IMR-90 (cell line): ENCODE results near the gene CHRNA10. TPM values are rescaled to one million over a fixed set of nuclear protein-coding genes. Genes with fewer than 3 reads are reported as not detected.
A peak's percentile ranks its signal among the peaks of the same experiment; 100 is the strongest.

ENCODE experiments used
- ATAC-seq: fragments of 200-7000 bp; cut with Tn5 transposase; 2 replicates; pipeline ENCODE4 v1.9.1; 2020; ENCODE audit warnings: low read depth, mild to moderate bottlenecking, moderate library complexity
- BruUV-seq: library from RNA; stranded (reverse); fragments of 400-500 nt; replicated peaks from 2 replicates; lab custom pipeline; 2021; lab: Mats Ljungman, UMichigan
- CTCF ChIA-PET: fragments of 300-600 bp; formaldehyde crosslinking; extraction: SDS; loops from one replicate; lab custom pipeline; 2021; ENCODE audit warnings: antibody characterized with exemption; lab: Yijun Ruan, JAX
- POLR2A ChIA-PET: fragments of 300-600 bp; sonication (Branson Sonifier 250); formaldehyde crosslinking; loops from one replicate; lab custom pipeline; 2022; ENCODE audit warnings: antibody characterized with exemption; ENCODE audit not compliant: unreplicated experiment; lab: Charles Lee
- DNase-seq: peaks from one replicate; pipeline ENCODE4 v3.0.0; 2013
- H2AFZ ChIP-seq: replicated peaks from 2 replicates; pipeline ENCODE3; 2013; ENCODE audit warnings: low read length, mild to moderate bottlenecking; ENCODE audit not compliant: poor library complexity
- H2AK5ac ChIP-seq: 2 replicates; pipeline ENCODE4 v1.6.1; 2013; ENCODE audit warnings: low read depth, low read length, inconsistent platforms
- H2AK9ac ChIP-seq: replicated peaks from 2 replicates; pipeline ENCODE3; 2013; ENCODE audit warnings: mild to moderate bottlenecking, low read depth, low read length, moderate library complexity; ENCODE audit not compliant: poor library complexity
- H2BK120ac ChIP-seq: 2 replicates; pipeline ENCODE4 v1.6.1; 2013; ENCODE audit warnings: low read depth, low read length, inconsistent platforms
- H2BK15ac ChIP-seq: 3 replicates; pipeline ENCODE4 v1.6.1; 2013; ENCODE audit warnings: low read depth, low read length, inconsistent platforms
- H2BK20ac ChIP-seq: 2 replicates; pipeline ENCODE4 v1.6.1; 2013; ENCODE audit warnings: low read depth, mild to moderate bottlenecking, inconsistent platforms, low read length, moderate library complexity
- H2BK5ac ChIP-seq: 2 replicates; pipeline ENCODE4 v1.6.1; 2013; ENCODE audit warnings: mild to moderate bottlenecking, low read depth, low read length, inconsistent platforms; ENCODE audit not compliant: poor library complexity, severe bottlenecking
- H3K14ac ChIP-seq: replicated peaks from 2 replicates; pipeline ENCODE4 v1.6.1; 2013; ENCODE audit warnings: low read depth, low read length, inconsistent platforms
- H3K18ac ChIP-seq: 2 replicates; pipeline ENCODE4 v1.6.1; 2013; ENCODE audit warnings: low read depth, low read length, control low read depth
- H3K23ac ChIP-seq: 2 replicates; pipeline ENCODE4 v1.6.1; 2013; ENCODE audit warnings: low read depth, low read length, inconsistent platforms
- H3K27ac ChIP-seq: 2 replicates; pipeline ENCODE4 v1.5.1; 2013; ENCODE audit warnings: mild to moderate bottlenecking, control low read depth, low read length; ENCODE audit not compliant: insufficient read depth
- H3K27me3 ChIP-seq: 2 replicates; pipeline ENCODE4 v1.6.1; 2013; ENCODE audit warnings: low read length; ENCODE audit not compliant: control insufficient read depth, insufficient read depth
- H3K36me3 ChIP-seq: 2 replicates; pipeline ENCODE4 v1.6.1; 2013; ENCODE audit warnings: low read length, mixed read lengths; ENCODE audit not compliant: control insufficient read depth, insufficient read depth
- H3K4ac ChIP-seq: 2 replicates; pipeline ENCODE4 v1.6.1; 2013; ENCODE audit warnings: low read depth, low read length, inconsistent platforms
- H3K4me1 ChIP-seq: 2 replicates; pipeline ENCODE4 v1.6.1; 2013; ENCODE audit warnings: low read length, mixed read lengths; ENCODE audit not compliant: control insufficient read depth, insufficient read depth
- H3K4me2 ChIP-seq: 2 replicates; pipeline ENCODE4 v1.6.1; 2013; ENCODE audit warnings: low read depth, mild to moderate bottlenecking, control low read depth, low read length, moderate library complexity
- H3K4me3 ChIP-seq: 2 replicates; pipeline ENCODE4 v1.5.1; 2013; ENCODE audit warnings: low read depth, mild to moderate bottlenecking, control low read depth, low read length, moderate library complexity; ENCODE audit not compliant: insufficient read depth
- H3K56ac ChIP-seq: 2 replicates; pipeline ENCODE4 v1.6.1; 2013; ENCODE audit warnings: low read length, inconsistent platforms; ENCODE audit not compliant: insufficient read depth; ENCODE audit errors: extremely low read depth
- H3K79me1 ChIP-seq, 2 experiments: 2 replicates each; pipeline ENCODE4 v1.6.1; 2013; ENCODE audit warnings: low read length in 2 of 2, inconsistent platforms in 1 of 2, low read depth in 1 of 2
- H3K9ac ChIP-seq: 2 replicates; pipeline ENCODE4 v1.6.1; 2013; ENCODE audit warnings: low read depth, low read length, control low read depth
- H3K9me1 ChIP-seq: 2 replicates; pipeline ENCODE4 v1.6.1; 2013; ENCODE audit warnings: low read length, inconsistent platforms; ENCODE audit not compliant: insufficient read depth
- H3K9me3 ChIP-seq: 2 replicates; pipeline ENCODE4 v1.6.1; 2013; ENCODE audit warnings: low read length; ENCODE audit not compliant: control insufficient read depth, insufficient read depth
- H4K20me1 ChIP-seq: 2 replicates; pipeline ENCODE4 v1.6.1; 2013; ENCODE audit warnings: low read length, inconsistent platforms; ENCODE audit not compliant: insufficient read depth
- H4K5ac ChIP-seq: 2 replicates; pipeline ENCODE4 v1.6.1; 2013; ENCODE audit warnings: mild to moderate bottlenecking, low read depth, low read length, control low read depth
- H4K8ac ChIP-seq, 2 experiments: 2 replicates each; pipeline ENCODE4 v1.6.1; 2013; ENCODE audit warnings: low read depth in 2 of 2, low read length in 2 of 2, control low read depth in 1 of 2, inconsistent platforms in 1 of 2
- H4K91ac ChIP-seq: 2 replicates; pipeline ENCODE4 v1.6.1; 2013; ENCODE audit warnings: low read depth, low read length, inconsistent platforms; ENCODE audit not compliant: insufficient read depth
- FOS ChIP-seq: fragments of 150-350 bp; IDR thresholded peaks from 2 replicates; pipeline ENCODE4 v1.6.1; 2016; ENCODE audit warnings: low read depth, low read length
- MXI1 ChIP-seq: IDR thresholded peaks from 2 replicates; pipeline ENCODE4 v1.6.1; 2012; ENCODE audit warnings: low read depth, mild to moderate bottlenecking, low read length, moderate library complexity, borderline replicate concordance
- WGBS, 2 experiments: methylation state at CpG; one replicate each; pipeline versions ENCODE4 v1.1.5 to v1.1.7; 2013; ENCODE audit warnings: missing lambda C conversion rate in 2 of 2; ENCODE audit not compliant: insufficient read length in 1 of 2; ENCODE audit errors: extremely low coverage in 2 of 2; 5-methylcytosine and 5-hydroxymethylcytosine counted together
- dilution Hi-C: fragments of 300-500 bp; cut with HindIII; formaldehyde crosslinking; loops from one replicate; pipeline ENCODE4 v1.14.3; 2018; ENCODE audit warnings: low sequenced_read_pairs; ENCODE audit not compliant: unreplicated experiment
- in situ Hi-C: fragments of 300-500 bp; cut with MboI; formaldehyde crosslinking; loops from 3 replicates; pipeline ENCODE4 v1.14.3; 2019; ENCODE audit warnings: low sequenced_read_pairs, inconsistent platforms, mixed read lengths
- intact Hi-C: fragments of 100-400 bp; cut with micrococcal nuclease; formaldehyde crosslinking; loops from 2 replicates; pipeline ENCODE4 v1.10.0; 2022
- polyA plus RNA-seq, 3 experiments: library from polyadenylated mRNA; depleted of rRNA; stranded (reverse); fragments of >200 nt; gene quantifications; 2 replicates each; pipeline ENCODE4 v1.2.3, GENCODE V29; 2012; ENCODE audit warnings: low replicate concordance in 1 of 3
- total RNA-seq: library from RNA; depleted of rRNA; stranded (reverse); fragments of >200 nt; gene quantifications from 2 replicates; pipeline ENCODE4 v1.2.3, GENCODE V29; 2012

Gene CHRNA10
- total and polyA plus RNA-seq, 2 of the 4 experiments (the other 2 are of a cell fraction) = 0.36 to 0.79 TPM

DNA sequence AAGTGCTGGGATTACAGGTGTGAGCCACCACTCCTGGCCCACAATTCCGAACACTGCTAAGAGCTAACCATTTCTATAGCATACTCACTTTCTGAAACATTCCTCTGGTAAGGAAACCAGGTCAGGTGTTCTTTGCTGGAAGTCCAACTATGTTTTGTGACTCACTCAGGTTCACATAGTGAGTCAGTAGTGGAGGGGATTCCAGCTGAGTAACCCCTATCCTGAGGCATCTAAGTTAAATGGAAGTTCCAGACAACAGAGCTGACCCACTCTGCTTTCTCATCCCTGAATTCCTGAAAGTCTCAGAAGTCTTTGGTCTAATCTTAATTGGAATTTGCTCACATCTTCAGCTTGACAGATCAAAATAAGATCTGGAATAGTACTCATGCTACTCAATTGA is 3.0 kb upstream of the CHRNA10 start:
- no peak overlapping the region for H3K9ac ChIP-seq
- dilution Hi-C loops = no loop called here
- peaks cover 3% of the 10 kb centered on the region; the same call in 1 of the 2 replicates for H3K4me1 ChIP-seq
- no peak overlapping the region for H2AFZ ChIP-seq
- DNase-seq = peak; percentile 88
- no peak overlapping the region for H4K5ac ChIP-seq
- H3K36me3 ChIP-seq = peaks cover 60% of the 10 kb centered on the region
- H3K56ac ChIP-seq = no peak overlapping the region
- peaks cover 14 to 17% of the 10 kb centered on the region in 2 experiments for H3K79me1 ChIP-seq
- WGBS, 2 experiments = no CpG with 5 or more reads among the region's 1 CpG
- H3K27ac ChIP-seq = no peak overlapping the region
- H3K4me3 ChIP-seq = no peak overlapping the region
- intact Hi-C loops = no loop called here
- ChIA-PET POLR2A (no interaction called here), CTCF (no interaction called here)
- no peak overlapping the region for H3K23ac ChIP-seq
- peak; percentile 67 for TF ChIP-seq FOS
- no peak for TF ChIP-seq MXI1
- no peak overlapping the region for H3K18ac ChIP-seq
- no peak overlapping the region for H4K91ac ChIP-seq
- H2AK5ac ChIP-seq = no peak overlapping the region
- H3K14ac ChIP-seq = no peak overlapping the region
- H3K9me3 ChIP-seq = no peaks in the 10 kb centered on the region
- no peak overlapping the region for H4K8ac ChIP-seq
- no TSS peak for BruUV-seq
- H2BK15ac ChIP-seq = no peak overlapping the region
- ATAC-seq = peak; percentile 25; the same call in 1 of the 2 replicates
- no peak overlapping the region for H2BK20ac ChIP-seq
- no peak overlapping the region for H2AK9ac ChIP-seq
- H3K4ac ChIP-seq = no peak overlapping the region
- no peak overlapping the region for H2BK120ac ChIP-seq
- no peaks in the 10 kb centered on the region; the same call in 1 of the 2 replicates for H4K20me1 ChIP-seq
- H3K27me3 ChIP-seq = no peaks in the 10 kb centered on the region
- no peak overlapping the region for H3K4me2 ChIP-seq
- H3K9me1 ChIP-seq = peaks cover 10% of the 10 kb centered on the region; the same call in 1 of the 2 replicates
- H2BK5ac ChIP-seq = no peak overlapping the region
- in situ Hi-C loops = no loop called here
